ENCODE data around the gene RDX.

RDX gene

DNA sequence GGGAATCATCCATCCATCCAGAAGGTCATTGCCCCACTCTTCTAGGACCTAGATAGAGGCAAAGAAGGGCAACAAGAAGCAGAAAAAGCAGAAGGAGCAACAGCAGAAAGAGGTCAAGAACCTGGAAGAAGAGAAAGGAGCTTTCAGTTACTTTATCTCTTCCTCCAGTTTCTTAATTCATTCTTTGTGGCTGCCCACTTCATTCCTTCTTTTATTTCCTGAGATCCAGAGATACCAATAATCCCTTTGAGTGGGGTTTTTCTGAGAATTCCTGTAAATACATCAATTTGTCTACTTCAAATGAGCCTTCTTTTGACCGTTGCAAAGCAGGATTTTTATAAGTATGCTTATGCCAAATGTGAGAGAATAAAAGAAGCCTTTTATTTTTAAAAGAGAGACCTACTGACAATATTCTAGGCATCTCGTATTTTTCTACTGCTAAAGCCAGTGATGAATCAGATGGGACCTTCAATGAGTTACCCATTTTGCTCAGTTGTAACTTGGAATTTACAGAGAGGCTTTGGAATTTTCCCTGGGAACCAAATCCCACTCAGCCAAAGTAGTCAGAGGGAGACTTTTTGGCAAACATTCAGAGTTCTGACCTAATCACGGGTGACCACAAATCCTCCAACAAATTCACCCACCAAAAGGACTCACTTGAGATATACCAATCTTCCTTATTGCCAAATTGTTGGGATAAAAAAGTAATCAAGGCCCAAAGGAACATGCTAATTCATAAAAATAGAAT, 148.3 kb downstream of the RDX start:
- H3K36me3 ChIP-seq: no peaks in the 10 kb centered on the region
- H3K27ac ChIP-seq: no peak overlapping the region
- TF ChIP-seq, protein P1, sequence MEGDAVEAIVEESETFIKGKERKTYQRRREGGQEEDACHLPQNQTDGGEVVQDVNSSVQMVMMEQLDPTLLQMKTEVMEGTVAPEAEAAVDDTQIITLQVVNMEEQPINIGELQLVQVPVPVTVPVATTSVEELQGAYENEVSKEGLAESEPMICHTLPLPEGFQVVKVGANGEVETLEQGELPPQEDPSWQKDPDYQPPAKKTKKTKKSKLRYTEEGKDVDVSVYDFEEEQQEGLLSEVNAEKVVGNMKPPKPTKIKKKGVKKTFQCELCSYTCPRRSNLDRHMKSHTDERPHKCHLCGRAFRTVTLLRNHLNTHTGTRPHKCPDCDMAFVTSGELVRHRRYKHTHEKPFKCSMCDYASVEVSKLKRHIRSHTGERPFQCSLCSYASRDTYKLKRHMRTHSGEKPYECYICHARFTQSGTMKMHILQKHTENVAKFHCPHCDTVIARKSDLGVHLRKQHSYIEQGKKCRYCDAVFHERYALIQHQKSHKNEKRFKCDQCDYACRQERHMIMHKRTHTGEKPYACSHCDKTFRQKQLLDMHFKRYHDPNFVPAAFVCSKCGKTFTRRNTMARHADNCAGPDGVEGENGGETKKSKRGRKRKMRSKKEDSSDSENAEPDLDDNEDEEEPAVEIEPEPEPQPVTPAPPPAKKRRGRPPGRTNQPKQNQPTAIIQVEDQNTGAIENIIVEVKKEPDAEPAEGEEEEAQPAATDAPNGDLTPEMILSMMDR (IDR thresholded peaks at IDR 0.05; ENCODE audit: low read depth, low read length): no peak
- H3K4me3 ChIP-seq (ENCODE audit: low read depth, low read length): no peak overlapping the region
- no peak for DNase-seq
- no peaks in the 10 kb centered on the region for H3K9me3 ChIP-seq (ENCODE audit: severe bottlenecking)
- H3K27me3 ChIP-seq (ENCODE audit: insufficient read depth, low read depth, severe bottlenecking): no peaks in the 10 kb centered on the region

DNA sequence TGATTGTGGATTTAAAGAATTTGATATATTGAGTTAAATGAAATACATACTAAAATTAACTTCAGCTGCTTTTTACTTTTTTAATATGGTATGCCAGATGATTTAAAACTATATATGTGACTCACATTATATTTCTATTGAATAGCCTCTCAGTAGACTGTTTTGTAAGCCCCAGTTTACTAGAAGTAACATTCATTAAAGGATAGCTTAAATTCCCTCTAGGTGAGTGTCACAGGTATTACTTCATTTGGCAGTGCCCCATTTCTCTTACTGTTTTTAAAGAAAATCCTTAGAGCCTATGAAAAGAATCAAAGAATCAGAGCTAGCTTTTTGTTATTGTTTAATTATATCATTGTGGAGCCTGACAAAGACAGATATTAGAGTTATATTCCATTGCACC, 154.6 kb downstream of the RDX start:
- Histone ChIP-seq H3K27ac (no peak overlapping the region), H3K27me3 (ENCODE audit: insufficient read depth, low read depth, severe bottlenecking) (no peaks in the 10 kb centered on the region), H3K9me3 (ENCODE audit: severe bottlenecking) (no peaks in the 10 kb centered on the region), H3K36me3 (no peaks in the 10 kb centered on the region), H3K4me3 (ENCODE audit: low read depth, low read length) (no peak overlapping the region)
- no peak for DNase-seq
- TF ChIP-seq, protein P1 (IDR thresholded peaks at IDR 0.05; ENCODE audit: low read depth, low read length): no peak

DNA sequence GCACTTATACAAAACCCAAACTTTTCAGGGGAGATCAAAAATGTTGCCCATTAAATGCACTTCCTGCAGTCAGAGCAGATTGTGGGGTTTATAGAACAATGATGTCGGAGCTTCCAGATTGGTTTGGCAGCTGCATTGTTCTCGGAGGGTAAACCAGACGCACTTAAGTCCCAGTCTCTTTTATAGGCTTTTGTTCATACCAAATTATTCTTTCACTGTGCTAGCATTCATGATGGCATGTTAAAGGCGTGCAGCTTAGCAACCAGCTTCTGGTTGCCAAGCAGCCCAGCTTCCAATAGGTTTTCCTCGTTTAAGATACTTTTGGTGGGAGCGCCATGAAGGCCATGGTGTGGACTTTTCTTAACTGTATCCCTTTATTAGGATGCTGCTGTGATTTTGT, 162.3 kb downstream of the RDX start:
- Histone ChIP-seq H3K27ac (no peak overlapping the region), H3K36me3 (no peaks in the 10 kb centered on the region), H3K4me3 (ENCODE audit: low read depth, low read length) (no peak overlapping the region), H3K27me3 (ENCODE audit: insufficient read depth, low read depth, severe bottlenecking) (no peaks in the 10 kb centered on the region), H3K9me3 (ENCODE audit: severe bottlenecking) (no peaks in the 10 kb centered on the region)
- no peak for DNase-seq
- TF ChIP-seq, protein P1 (IDR thresholded peaks at IDR 0.05; ENCODE audit: low read depth, low read length): no peak

DNA sequence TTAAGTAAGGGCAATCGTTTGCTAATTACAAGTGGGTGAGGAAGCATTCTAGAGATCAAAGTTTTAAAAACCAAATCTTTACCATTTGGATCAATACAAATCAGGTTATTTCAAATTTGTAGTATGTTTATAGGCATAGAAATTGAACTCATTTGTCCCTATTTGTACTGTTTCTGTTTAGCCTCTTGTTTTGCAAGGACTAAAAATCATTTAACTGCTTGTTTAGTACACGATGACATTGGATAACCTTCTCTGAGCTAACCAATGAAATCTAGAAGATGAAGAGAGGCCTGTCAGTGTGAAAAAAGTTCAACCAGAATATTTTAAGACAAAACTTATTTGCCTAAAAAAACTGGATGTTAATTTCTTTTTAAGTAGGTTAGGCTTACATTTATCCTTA, 163.3 kb downstream of the RDX start:
- no peak overlapping the region for H3K4me3 ChIP-seq (ENCODE audit: low read depth, low read length)
- H3K36me3 ChIP-seq: no peaks in the 10 kb centered on the region
- H3K9me3 ChIP-seq (ENCODE audit: severe bottlenecking): no peaks in the 10 kb centered on the region
- TF ChIP-seq, protein P1 (IDR thresholded peaks at IDR 0.05; ENCODE audit: low read depth, low read length): no peak
- H3K27ac ChIP-seq: no peak overlapping the region
- DNase-seq: no peak
- no peaks in the 10 kb centered on the region for H3K27me3 ChIP-seq (ENCODE audit: insufficient read depth, low read depth, severe bottlenecking)

DNA sequence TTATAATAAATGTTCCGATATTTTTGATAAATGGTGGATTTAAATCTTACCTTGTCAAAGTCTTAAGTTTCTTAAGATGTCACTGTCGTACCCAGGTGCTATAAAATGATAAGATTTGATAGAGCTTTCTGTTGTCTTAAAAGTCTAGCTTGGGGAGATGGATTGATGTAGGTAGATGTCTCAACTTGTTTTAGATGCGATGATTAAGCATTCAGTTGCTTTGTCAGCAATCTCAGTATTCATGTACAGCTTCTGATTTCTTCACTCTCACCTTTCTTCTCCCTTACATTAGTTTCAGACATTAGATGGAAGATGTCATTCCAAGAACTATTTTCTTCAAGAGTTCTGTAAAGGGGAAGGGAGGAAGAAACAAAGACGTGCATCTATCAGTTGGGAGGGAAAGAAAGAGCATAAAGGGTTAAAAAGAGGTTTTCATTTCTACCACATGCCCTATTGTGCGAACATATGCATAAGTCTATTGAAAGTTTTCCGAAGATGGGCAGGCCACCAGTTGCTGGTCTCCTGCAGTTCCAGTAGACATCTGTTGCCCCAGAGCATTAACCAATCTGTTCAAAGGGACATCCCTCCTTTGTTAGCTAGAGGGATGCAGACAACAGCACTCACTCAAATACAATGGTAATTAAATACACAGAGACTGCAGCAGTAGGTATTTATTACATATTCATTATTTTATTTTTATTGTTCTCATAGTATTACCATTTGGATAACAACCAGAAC, 164.9 kb downstream of the RDX start:
- DNase-seq: no peak
- H3K4me3 ChIP-seq (ENCODE audit: low read depth, low read length): no peak overlapping the region

More for the DNA sequence above, 164.9 kb downstream of the RDX start:
- Histone ChIP-seq H3K27me3 (ENCODE audit: insufficient read depth, low read depth, severe bottlenecking) (no peaks in the 10 kb centered on the region), H3K36me3 (no peaks in the 10 kb centered on the region), H3K9me3 (ENCODE audit: severe bottlenecking) (no peaks in the 10 kb centered on the region), H3K27ac (no peak overlapping the region)
- TF ChIP-seq, protein P1 (IDR thresholded peaks at IDR 0.05; ENCODE audit: low read depth, low read length): no peak
